GM12892 (cell line): ENCODE data around the gene GSTCD.

ENCODE experiments used
- POLR2A ChIP-seq: IDR thresholded peaks from 2 replicates; pipeline ENCODE4 v1.6.1; 2011; ENCODE audit warnings: low read depth, low read length, control low read depth
- POLR2AphosphoS5 ChIP-seq: IDR thresholded peaks from 2 replicates; pipeline ENCODE4 v1.6.1; 2011; ENCODE audit warnings: low read depth, low read length, control low read depth

DNA sequence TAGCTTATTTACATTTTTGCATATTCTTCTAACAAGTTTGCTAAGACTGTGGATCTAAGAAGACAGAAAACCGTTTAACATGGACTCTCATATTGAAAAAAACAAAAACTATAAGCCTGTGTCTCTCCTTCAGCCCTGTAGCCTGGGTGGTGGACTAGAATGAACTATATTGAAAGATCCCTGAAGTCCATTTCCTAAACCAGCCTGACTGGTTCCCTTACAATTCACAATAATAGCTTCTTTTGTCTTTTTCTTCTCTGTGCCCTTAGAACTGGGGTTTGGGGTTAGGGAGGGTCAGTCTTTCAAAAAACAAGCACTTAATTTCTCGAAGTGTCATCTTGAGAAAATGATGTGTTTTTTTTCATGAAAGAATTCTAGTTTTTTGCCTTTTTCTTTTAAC is 59.0 kb downstream of the GSTCD start:
- TF ChIP-seq POLR2AphosphoS5 (no peak), POLR2A (no peak)
